Subcutaneous adipose tissue (tissue), 4 donors: ENCODE results near the gene SLC6A6. TPM values are rescaled to one million over a fixed set of nuclear protein-coding genes. Genes with fewer than 3 reads are reported as not detected.

ENCODE experiments used
- CTCF ChIP-seq: fragments of 450-650 bp; IDR thresholded peaks from one replicate; pipeline ENCODE4 v1.5.1; 2016; ENCODE audit warnings: low read depth, mild to moderate bottlenecking, control low read depth, antibody characterized with exemption, moderate library complexity
- total RNA-seq, 4 donors: library from RNA; depleted of rRNA; stranded (reverse); fragments of >200 nt; gene quantifications; one replicate each; pipeline ENCODE4 v1.1.0, GENCODE V29; 2016

SLC6A6 gene
- total RNA-seq, 4 donors from 2014 or later = 20.5 to 64.8 (median 30.7) TPM

DNA sequence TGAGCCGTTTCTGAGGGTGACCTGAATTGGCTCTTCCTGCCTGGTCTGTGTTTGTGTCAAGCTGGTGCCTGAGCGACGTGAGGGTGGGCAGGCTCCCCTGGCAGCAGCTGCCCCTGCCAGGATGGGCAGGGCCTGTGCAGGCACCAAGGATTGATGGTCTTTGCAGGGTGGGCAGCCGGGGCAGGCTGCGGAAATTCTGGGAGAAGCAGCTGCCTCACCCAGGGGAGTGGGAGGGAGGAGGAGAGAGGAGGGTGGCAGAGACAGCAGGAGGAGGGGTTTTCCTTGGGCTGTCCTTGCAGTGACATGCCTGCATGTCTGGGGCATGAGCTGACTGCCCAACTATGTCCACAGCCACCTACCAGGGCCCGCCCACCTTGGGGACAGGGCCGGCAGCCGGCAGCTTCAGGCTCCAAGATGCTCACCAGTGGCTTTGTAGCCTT is 27.9 kb upstream of the SLC6A6 start:
- TF ChIP-seq CTCF = no peak

DNA sequence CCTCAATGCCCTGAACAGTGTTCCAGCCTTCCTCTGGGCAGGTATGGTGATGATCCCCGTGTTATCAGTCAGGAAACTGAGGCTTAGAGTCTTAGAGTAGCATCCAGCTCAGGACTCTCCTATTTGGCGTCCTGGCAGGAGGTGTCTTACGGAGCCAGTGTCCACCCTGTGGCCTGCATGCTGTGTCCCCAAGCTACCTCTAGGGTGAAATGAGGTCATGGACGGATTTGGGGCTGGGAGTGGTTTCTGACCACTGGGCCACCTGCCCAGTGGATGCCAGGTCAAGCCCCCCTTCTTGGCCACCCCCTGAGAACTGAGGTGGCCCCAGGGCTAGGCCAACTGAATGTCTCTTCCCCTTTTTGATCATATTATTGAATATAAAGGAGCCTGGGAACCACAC is 27.2 kb upstream of the SLC6A6 start:
- no peak for TF ChIP-seq CTCF

DNA sequence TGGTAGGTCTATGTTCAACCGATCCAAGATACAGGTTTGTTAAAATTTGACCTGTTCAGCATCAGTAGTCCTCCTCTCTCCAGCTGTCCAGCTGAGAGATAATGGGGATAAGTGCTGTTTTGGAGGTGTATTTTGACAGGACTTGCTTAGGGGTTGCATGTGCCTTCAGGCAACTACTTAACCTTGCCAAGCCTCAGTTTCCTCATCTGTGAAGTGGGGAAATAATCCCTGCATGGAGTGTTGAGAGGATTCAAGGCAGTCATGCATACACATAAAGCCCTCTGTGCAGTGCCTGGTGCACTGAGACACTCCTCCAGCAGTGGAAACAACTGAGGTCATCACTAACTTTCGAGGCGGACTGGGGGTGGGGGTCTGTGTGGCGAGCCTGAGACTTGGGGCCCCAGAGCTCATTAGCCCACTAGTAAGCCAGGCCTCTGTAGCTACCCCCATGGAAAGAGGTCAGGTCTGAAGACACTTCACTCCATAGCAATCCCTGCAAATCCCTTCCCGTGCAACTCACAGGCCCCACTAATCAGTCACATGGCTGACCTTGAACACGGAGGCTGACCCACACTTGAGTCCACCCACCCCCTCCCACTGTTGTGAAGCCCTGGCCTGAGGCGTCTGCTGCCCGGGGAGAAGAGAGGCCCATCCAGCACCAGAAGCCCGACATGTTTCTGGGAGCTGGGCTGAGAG is 25.9 kb upstream of the SLC6A6 start:
- no peak for TF ChIP-seq CTCF

GRCh38 chr3:14377044-14377837 is 25.2 kb upstream of the SLC6A6 start:
- no peak for TF ChIP-seq CTCF

DNA sequence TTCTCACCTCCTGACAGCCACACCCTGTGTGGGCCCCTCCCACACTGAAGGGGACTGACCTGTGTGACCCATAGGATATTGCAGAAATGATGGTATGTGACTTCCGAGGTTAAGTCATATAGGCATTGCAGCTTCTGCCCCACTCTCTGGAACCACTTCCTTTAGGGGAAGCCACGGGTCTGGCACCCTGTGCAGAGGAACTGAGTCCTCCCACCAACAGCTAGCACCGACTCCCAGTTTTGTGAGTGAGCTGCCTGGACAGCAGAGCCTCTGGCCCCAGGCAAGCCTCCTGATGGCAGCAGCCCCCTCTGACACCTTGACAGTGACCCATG is 24.6 kb upstream of the SLC6A6 start:
- TF ChIP-seq CTCF = no peak

DNA sequence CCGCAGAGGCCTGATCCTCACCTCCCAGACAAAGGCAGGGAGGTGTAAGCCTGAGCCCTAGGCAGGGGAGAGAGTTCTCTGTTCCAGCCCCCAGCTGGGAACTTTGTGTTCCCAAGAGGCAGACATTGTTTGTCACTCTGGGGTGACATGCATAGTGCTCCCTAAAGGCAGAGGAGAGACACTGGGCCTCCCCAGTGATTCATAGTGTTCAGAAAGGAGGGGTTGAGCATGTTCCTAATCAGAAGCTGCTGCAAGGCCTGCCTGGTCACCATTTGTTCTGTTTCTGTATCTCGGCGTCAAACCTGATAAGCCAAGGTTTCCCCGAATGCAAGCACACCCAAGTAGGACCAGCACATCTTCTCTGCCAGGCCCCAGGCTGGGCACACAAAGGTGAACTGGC is 24.0 kb upstream of the SLC6A6 start:
- no peak for TF ChIP-seq CTCF

DNA sequence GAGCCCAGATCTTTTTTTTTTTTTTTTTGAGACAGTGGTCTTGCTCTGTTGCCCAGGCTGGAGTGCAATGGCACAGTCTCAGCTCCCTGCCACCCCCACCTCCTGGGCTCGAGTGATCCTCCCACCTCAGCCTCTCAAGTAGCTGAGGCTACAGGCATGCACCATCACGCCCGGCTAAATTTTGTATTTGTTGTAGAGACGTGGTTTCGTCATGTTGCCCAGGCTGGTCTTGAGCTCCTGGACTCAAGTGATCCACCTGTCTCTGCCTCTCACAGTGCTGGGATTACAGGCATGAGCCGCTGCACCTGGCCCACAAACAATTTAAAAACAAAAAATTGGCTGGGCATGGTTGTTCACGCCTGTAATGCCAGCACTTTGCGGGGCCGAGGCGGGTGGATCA is 22.6 kb upstream of the SLC6A6 start:
- no peak for TF ChIP-seq CTCF
